Raji (cell line): Measurements from ENCODE around the gene SPAG16.

Experiments used
- POLR2A ChIP-seq: IDR thresholded peaks from 2 replicates; pipeline ENCODE4 v1.6.1; 2011; ENCODE audit warnings: low read depth, low read length, control low read depth; ENCODE audit not compliant: insufficient read depth

Gene SPAG16

GRCh38 chr2:214079032-214079431 lies 794.8 kb downstream of the SPAG16 start:
- no peak for TF ChIP-seq POLR2A

- TF ChIP-seq POLR2A: no peak
Measured at GRCh38 chr2:214088536-214088935, 804.3 kb downstream of the SPAG16 start.

GRCh38 chr2:214096208-214096715 lies 812.0 kb downstream of the SPAG16 start:
- no peak for TF ChIP-seq POLR2A

GRCh38 chr2:214098811-214099210 lies 814.5 kb downstream of the SPAG16 start:
- no peak for TF ChIP-seq POLR2A

- TF ChIP-seq POLR2A: no peak
Measured at GRCh38 chr2:214100488-214100887, 816.2 kb downstream of the SPAG16 start.

- no peak for TF ChIP-seq POLR2A
Measured at GRCh38 chr2:214103276-214104001, 819.2 kb downstream of the SPAG16 start.

GRCh38 chr2:214104219-214104618 lies 820.0 kb downstream of the SPAG16 start:
- TF ChIP-seq POLR2A: no peak

- no peak for TF ChIP-seq POLR2A
Measured at GRCh38 chr2:214104967-214105366, 820.7 kb downstream of the SPAG16 start.

GRCh38 chr2:214107726-214108125 lies 823.5 kb downstream of the SPAG16 start:
- no peak for TF ChIP-seq POLR2A

- no peak for TF ChIP-seq POLR2A
Measured at GRCh38 chr2:214108598-214108997, 824.3 kb downstream of the SPAG16 start.

- no peak for TF ChIP-seq POLR2A
Measured at GRCh38 chr2:214117054-214117453, 832.8 kb downstream of the SPAG16 start.

GRCh38 chr2:214126135-214126534 lies 841.9 kb downstream of the SPAG16 start:
- TF ChIP-seq POLR2A: no peak

- TF ChIP-seq POLR2A: no peak
Measured at GRCh38 chr2:214127170-214127569, 842.9 kb downstream of the SPAG16 start.

- TF ChIP-seq POLR2A: no peak
Measured at GRCh38 chr2:214127571-214127970, 843.3 kb downstream of the SPAG16 start.

- TF ChIP-seq POLR2A: no peak
Measured at GRCh38 chr2:214128040-214128439, 843.8 kb downstream of the SPAG16 start.

- TF ChIP-seq POLR2A: no peak
Measured at GRCh38 chr2:214130114-214130513, 845.9 kb downstream of the SPAG16 start.

- TF ChIP-seq POLR2A: no peak
Measured at GRCh38 chr2:214135966-214136365, 851.7 kb downstream of the SPAG16 start.

GRCh38 chr2:214138779-214139178 lies 854.5 kb downstream of the SPAG16 start:
- no peak for TF ChIP-seq POLR2A
